ENCODE results near the gene PDE11A. TPM values are rescaled to one million over a fixed set of nuclear protein-coding genes. Genes with fewer than 3 reads are reported as not detected.
"Not testable (repeated sequence)": the region's sequence is repeated elsewhere in the genome, so short reads cannot be mapped to it uniquely, and the experiment has no call there.

The PDE11A gene
- total RNA-seq, 1 experiment from 2014 or later = 0.24 TPM

DNA sequence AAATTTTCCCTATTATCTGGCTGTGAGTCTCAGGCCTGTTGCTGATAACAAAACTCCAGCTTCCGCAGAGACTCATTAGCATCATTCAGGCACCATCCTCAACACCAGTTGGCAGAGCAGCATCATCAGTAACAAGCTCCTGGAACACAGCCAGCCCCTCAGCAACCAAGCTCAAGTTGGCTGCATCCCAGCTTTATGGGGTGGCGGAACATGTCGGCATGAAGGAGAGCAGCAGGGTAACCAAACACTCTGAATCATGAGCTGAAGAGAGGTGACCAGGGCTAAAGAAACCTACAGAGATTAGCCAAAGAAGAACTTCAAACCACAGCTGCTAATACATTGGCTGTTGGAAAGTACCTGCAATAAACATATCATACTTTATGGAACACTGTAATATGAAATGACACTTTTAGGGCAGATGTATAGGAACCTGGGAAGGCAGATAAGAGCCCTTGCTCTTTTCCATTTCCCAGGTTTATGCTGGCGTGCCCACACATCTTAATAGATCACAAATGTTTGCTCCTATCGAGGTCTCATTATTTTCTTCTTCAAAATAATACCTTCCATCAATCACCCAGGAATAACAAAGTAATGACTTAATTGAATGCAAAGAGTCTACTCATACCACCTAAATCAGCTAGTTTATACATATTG lies 63.8 kb downstream of the PDE11A start:
- peak; percentile 68 for DNase-seq (ENCODE audit: low read depth)

DNA sequence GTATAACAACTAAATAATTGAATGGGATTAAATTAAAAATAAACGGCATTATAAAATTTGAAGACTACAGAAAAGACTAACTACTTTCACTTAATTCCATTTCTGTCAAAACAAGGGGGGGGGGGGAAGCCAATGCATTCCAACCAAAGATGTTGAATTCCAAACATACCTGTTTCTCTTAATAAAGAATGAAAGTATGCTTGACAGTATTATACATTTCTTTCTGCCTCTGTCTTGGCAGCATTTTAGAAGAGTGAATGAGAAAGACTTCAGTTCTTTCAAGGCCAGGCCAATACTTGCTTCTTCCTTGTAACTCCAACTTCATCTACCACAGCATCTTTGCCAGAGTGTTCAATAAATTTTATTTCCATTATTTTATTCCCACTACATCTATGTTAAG lies 65.9 kb downstream of the PDE11A start:
- no peak for DNase-seq (ENCODE audit: low read depth)

DNA sequence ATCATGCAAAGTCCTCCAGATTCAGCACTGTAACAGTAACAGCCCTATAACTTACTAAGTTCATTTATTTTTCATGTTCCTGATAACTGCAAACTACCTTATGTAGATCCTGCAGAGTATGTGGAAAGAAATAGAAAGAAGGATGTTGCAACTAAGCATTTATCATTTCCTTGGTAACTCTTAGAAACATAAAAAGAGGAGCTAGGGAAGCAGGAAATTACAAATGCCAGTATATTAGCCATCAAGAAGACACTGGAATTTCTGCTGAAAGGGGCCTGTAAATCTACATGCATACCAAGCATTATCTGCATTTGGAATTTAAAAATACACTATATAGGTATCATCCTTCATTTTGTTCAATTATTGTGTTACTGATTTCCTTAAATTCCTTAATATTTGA lies 66.8 kb downstream of the PDE11A start:
- no peak for DNase-seq (ENCODE audit: low read depth)

GRCh38 chr2:178002038-178002437 lies 70.5 kb downstream of the PDE11A start:
- no peak for DNase-seq (ENCODE audit: low read depth)

- DNase-seq (ENCODE audit: low read depth) = no peak
Observed at GRCh38 chr2:177998996-177999395, 73.6 kb downstream of the PDE11A start.

- peak; percentile 10 for DNase-seq (ENCODE audit: low read depth)
Observed at GRCh38 chr2:177998006-177998405, 74.6 kb downstream of the PDE11A start.

DNA sequence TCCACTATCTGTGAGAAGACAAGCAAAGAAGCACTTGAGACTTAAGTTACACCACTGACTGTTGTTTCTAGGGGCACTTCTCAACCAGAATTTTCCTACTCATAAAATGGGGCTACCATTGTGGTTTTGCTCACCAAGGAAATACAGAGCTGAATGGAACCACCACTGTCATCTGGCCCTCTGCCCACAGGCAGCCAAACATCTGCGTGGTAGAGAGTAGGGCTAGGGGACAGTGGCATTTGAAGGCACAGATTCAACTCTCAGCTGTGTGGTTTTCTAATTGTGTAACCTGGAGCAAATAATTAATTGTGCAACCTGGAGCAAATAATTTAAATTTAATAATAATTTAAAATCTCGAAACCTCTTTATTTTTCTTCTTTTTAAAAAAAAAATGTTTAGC lies 79.6 kb downstream of the PDE11A start:
- peak; percentile 9 for DNase-seq (ENCODE audit: low read depth)

DNA sequence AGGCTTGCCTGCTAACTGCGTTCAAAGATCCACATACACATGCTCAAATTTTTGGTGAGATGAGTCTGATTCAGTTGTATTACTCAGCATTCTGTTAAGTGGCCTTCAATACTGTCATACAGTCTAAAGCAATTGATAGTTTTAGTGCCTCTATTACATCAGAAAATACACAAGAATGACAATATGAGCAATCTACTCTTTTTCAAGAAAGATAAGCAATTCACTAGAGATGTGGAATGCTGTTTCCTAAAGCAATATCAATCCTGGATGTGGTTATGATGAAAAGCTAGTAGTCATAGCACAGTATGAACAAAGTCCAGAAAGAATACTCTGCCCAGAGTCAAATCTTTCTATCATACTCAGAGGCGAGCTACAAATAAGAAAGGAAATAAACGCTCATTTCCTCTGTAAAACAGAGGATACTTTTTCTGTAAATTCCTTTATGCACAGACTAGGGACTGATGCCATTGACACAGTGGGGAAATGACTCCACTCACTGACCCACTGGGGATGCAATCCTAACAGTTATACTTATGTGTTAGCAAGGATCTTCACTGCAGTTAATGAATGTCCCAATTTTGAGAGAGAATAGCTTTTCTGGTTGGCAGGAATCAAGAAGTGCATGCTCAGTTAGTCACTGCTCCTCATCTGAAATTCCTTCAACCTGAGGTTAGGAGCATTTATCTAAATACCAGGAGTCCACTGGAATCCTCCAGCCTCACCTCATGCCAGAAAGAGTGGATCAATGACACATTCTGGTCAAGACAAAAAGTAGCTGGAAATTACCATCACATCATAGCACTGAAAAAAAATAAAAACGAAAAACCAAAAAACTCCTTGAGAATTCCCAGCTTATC lies 83.3 kb downstream of the PDE11A start:
- no peak for DNase-seq (ENCODE audit: low read depth)

- peak; percentile 16 for DNase-seq (ENCODE audit: low read depth)
Observed at GRCh38 chr2:177984749-177985148, 87.8 kb downstream of the PDE11A start.

GRCh38 chr2:177983183-177983788 lies 89.3 kb downstream of the PDE11A start:
- peak; percentile 58 for DNase-seq (ENCODE audit: low read depth)

DNA sequence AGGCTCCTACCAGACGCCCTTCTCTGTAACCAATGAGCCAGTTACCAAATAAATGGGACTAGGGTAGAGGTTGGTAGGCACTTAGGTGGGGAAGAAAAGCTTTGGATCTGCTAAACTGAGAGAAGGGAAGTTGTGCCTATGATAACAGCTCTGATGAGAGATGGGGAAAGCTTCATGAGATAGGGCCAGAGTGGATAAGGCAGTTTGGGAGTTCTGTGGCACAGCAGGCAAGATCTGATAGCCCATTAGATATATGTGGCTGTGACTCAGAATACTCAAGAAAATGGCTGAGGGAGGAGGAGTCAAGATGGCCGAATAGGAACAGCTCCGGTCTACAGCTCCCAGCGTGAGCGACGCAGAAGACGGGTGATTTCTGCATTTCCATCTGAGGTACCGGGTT lies 99.8 kb downstream of the PDE11A start:
- no peak for DNase-seq (ENCODE audit: low read depth)

DNA sequence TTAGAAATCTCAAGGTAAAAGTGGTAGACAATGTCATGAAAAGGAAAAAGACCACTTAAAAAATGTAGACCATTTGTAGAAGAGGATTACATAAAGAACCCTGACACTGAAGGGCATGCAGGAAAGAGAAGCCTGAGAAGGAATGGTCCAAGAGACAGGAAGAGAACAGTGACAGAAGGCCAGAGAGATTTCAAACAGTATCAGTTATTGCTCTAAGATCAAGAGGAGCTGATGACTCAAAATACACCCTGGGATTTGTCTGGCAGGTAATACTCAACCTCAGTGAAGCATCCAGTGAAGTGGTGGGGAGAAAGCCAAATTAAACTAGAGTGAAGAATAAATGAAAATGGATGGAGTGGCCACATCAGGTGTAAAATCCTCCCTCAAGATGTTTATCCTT lies 100.5 kb downstream of the PDE11A start:
- DNase-seq (ENCODE audit: low read depth) = no peak

GRCh38 chr2:177970670-177971454 lies 101.7 kb downstream of the PDE11A start:
- no peak for DNase-seq (ENCODE audit: low read depth)

DNA sequence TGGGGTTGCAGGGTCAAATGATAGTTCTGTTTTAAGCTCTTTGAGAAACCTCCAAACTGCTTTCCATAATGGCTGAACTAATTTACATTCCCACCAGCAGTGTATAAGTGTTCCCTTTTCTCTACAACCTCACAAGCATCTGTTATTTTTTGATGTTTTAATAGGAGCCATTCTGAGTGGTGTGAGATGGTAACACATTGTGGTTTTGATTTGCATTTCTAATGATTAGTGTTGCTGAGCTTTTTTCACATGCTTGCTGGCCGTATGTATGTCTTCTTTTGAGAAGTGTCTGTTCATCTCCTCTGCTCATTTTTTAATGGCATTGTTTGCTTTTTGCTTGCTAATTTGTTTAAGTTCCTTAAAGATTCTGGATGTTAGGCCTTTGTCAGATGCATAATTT lies 107.7 kb downstream of the PDE11A start:
- no peak for DNase-seq (ENCODE audit: low read depth)

GRCh38 chr2:177952151-177952550 lies 120.4 kb downstream of the PDE11A start:
- DNase-seq (ENCODE audit: low read depth) = no peak

DNA sequence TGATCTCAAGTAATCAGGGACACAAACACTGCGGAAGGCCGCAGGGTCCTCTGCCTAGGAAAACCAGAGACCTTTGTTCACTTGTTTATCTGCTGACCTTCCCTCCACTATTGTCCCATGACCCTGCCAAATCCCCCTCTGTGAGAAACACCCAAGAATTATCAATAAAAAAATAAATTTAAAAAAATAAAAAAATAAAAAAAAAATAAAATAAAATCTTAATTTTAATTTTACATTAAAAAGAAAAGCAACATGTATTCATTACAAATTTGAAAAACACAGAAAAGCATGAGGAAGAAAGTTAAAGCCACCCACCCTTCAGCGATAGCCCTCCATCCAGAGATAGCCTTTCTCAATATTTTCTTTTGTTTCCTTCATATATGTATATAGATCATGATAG lies 125.0 kb downstream of the PDE11A start:
- not testable (repeated sequence) for DNase-seq (ENCODE audit: low read depth)

- not testable (repeated sequence) for DNase-seq (ENCODE audit: low read depth)
Observed at GRCh38 chr2:177944530-177944929, 128.0 kb downstream of the PDE11A start.

- DNase-seq (ENCODE audit: low read depth) = no peak
Observed at GRCh38 chr2:177942731-177943130, 129.8 kb downstream of the PDE11A start.

DNA sequence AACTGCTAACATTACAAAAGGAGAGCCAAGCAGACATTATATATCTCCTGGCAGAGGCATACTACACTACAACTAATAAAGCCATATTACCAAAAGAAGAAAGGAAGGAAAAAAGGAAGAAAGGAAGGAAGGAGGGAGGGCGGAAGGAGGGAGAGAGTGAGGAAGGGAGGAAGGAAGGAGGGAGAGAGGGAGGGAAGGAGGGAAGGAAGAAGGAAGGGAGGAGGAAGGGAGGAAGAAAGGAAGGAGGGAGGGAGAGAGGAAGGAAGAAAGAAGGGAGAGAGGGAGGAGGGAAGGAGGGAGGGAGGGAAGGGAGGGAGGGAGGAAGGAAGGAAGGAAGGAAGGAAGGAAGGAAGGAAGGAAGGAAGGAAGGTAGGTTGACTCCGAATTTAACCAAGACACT lies 133.4 kb downstream of the PDE11A start:
- no peak for DNase-seq (ENCODE audit: low read depth)

GRCh38 chr2:177930916-177931315 lies 141.7 kb downstream of the PDE11A start:
- DNase-seq (ENCODE audit: low read depth) = no peak

DNA sequence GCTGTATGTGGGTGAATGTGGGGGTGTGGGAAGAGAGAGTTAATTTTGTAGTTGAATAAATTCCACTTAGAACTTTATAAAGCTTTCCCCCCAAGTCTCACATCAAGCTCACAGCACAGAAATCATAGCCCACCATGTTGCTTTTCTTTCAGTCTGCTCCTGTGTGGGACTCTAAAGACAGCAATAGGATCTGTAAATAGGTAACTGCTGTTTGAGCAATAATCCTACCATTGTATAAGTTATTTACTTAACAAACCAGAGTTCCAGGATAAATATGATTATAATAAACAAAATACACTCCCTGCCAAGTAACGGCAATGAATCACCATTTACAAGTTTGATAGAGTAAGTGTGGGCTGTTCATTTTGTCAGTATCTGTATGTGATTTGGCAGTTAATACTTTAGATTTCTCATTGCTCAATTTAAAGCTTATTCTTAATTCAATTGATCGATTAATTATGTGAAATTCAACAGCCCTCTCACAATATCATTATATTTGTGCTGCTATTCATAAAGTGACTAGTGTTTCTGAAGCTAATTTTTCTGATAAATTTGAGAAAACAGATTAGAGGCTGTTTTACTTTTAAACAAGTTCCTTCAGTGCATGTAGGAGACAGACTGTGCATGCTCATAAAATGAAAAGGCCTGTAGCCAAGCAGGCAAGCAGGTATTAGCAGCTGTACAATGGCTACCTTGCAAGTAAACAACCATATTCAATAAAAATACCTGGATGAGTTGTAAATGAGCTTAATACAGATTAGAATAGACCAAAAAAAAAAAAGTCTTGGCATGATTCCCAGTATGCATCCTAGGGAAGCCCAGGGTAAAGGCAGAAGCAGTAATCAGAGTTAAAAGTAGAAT lies 142.7 kb downstream of the PDE11A start:
- no peak for DNase-seq (ENCODE audit: low read depth)

All from RPMI7951 (cell line).